ENCODE measurements around the gene TBATA. TPM values are rescaled to one million over a fixed set of nuclear protein-coding genes. Genes with fewer than 3 reads are reported as not detected.

TBATA gene
- total RNA-seq, 1 experiment from 2014 or later: not detected

DNA sequence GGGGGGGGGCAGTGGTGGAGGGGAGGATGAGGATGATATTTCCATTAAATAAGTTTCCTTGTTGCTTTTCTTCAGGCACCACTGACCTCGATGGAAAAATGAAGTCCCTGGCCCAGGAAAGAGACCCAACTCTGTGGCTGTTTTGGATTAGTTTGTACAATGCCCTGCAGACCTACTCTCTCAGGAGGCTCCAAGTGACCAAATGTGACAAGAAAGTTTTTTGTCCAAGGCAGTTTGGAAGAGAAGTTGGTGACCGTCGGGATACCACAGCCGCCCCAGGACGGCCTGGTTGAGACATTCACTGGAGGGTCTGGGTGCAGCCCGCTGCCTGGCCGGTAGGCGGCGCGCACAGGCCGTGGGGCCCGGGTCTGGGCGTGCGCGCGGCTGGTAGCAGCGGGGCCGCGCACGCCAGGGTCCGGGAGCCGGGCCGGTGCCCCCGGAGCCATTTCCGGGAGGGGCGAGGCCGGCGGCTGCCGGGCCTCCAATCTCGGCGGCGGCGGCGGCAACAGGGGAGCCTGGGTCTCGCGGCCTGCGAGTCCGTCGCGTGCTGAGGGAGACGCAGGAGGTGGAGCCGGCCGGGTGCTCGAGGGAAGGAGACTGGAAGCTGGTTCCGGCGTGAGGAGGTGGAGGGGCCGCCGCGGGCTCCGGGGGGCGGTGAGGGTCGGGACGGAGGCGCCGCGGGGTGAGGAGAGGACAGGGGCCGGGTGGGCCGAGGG is 30.5 kb upstream of the TBATA start, which contains the start of gene SGPL1:
Gene SGPL1, plus strand, starts transcription at position 445 of the 716 bp plus-strand sequence. CDS start 906 bp downstream, outside the sequence.
- H3K27me3 ChIP-seq (ENCODE audit: control insufficient read depth, insufficient read depth, low read length): no peaks in the 10 kb centered on the region
- H3K4me3 ChIP-seq (ENCODE audit: insufficient read depth, low read depth, low read length): peak within 1 kb of the TSS; percentile 83
- peak; percentile 99 for DNase-seq
- peaks cover 3% of the 10 kb centered on the region for H3K36me3 ChIP-seq (replicated peaks; ENCODE audit: control insufficient read depth, insufficient read depth, low read length)

GRCh38 chr10:70814126-70814525 is 28.9 kb upstream of the TBATA start:
- H3K27me3 ChIP-seq (ENCODE audit: control insufficient read depth, insufficient read depth, low read length): no peaks in the 10 kb centered on the region
- DNase-seq: no peak
- peaks cover 3% of the 10 kb centered on the region for H3K36me3 ChIP-seq (replicated peaks; ENCODE audit: control insufficient read depth, insufficient read depth, low read length)
- H3K4me3 ChIP-seq (ENCODE audit: insufficient read depth, low read depth, low read length): no peak overlapping the region

DNA sequence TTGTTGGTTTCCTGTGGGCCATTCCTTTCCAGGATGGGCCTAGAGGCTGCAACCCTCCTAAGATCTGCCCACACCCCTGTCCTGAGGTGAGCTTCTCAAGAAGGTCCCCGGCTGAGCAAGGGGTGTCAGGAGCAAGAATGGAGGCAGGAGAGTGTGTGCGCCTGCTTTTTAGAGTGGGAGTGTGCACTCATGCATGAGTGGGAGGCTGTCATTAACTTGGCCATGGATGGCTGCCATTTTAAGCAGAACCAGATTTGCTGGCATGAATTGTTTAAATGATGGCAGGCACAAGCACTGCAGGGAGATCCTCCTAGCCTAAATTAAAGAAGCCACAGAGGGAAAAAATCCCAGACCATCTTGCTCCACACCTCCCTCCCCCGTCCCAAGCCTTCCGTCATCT is 27.6 kb upstream of the TBATA start:
- H3K36me3 ChIP-seq (replicated peaks; ENCODE audit: control insufficient read depth, insufficient read depth, low read length): peaks cover 1% of the 10 kb centered on the region; the same call in 1 of the 2 replicates

DNA sequence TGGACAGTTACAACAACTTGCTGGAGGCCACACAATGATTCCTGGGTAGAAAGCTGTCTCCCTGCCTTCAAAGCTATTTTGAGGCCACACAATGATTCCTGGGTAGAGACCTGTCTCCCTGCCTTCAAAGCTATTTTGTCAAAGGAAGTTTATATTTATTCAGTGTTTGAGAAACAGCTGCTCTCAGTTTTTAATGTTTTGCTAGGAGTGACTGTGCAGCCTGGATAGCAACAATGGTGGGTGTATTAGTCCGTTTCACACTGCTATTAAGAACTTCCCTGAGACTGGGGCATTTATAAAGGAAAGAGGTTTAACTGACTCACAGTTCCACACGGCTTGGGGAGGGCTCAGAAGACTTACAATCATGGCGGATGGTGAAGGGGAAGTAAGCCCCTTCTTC is 26.7 kb upstream of the TBATA start:
- Histone ChIP-seq H3K36me3 (replicated peaks; ENCODE audit: control insufficient read depth, insufficient read depth, low read length) (no peaks in the 10 kb centered on the region), H3K4me3 (ENCODE audit: insufficient read depth, low read depth, low read length) (no peak overlapping the region), H3K27me3 (ENCODE audit: control insufficient read depth, insufficient read depth, low read length) (no peaks in the 10 kb centered on the region)
- DNase-seq: no peak

More for the DNA sequence above, 27.6 kb upstream of the TBATA start:
- no peak for DNase-seq
- Histone ChIP-seq H3K27me3 (ENCODE audit: control insufficient read depth, insufficient read depth, low read length) (no peaks in the 10 kb centered on the region), H3K4me3 (ENCODE audit: insufficient read depth, low read depth, low read length) (no peak overlapping the region)

DNA sequence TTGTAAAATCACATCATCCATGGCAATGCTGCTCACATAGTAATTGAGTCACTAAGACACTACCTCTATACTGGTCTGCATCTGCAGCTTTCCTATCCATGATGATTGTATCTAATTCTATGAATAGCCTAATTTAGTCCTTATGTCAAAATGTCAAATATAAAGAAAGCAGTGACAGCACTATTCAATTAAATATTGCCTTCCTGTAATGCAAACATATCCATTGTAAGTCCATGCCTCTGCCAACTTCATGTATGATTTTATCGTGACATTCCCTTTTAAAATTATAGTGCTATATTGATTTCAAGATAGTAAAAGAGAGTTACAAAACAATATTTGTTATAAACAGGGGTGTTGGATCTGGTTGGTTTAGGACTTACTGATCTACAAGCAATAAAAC is 25.8 kb upstream of the TBATA start:
- H3K4me3 ChIP-seq (ENCODE audit: insufficient read depth, low read depth, low read length): no peak overlapping the region
- no peaks in the 10 kb centered on the region for H3K36me3 ChIP-seq (replicated peaks; ENCODE audit: control insufficient read depth, insufficient read depth, low read length)
- DNase-seq: no peak
- H3K27me3 ChIP-seq (ENCODE audit: control insufficient read depth, insufficient read depth, low read length): no peaks in the 10 kb centered on the region

GRCh38 chr10:70809726-70810125 is 24.5 kb upstream of the TBATA start:
- H3K27me3 ChIP-seq (ENCODE audit: control insufficient read depth, insufficient read depth, low read length): no peaks in the 10 kb centered on the region
- H3K4me3 ChIP-seq (ENCODE audit: insufficient read depth, low read depth, low read length): no peak overlapping the region
- H3K36me3 ChIP-seq (replicated peaks; ENCODE audit: control insufficient read depth, insufficient read depth, low read length): no peaks in the 10 kb centered on the region
- DNase-seq: no peak

- DNase-seq: no peak
- Histone ChIP-seq H3K36me3 (replicated peaks; ENCODE audit: control insufficient read depth, insufficient read depth, low read length) (no peaks in the 10 kb centered on the region), H3K4me3 (ENCODE audit: insufficient read depth, low read depth, low read length) (no peak overlapping the region), H3K27me3 (ENCODE audit: control insufficient read depth, insufficient read depth, low read length) (no peaks in the 10 kb centered on the region)
Measured at GRCh38 chr10:70809011-70809611, 23.9 kb upstream of the TBATA start.

DNA sequence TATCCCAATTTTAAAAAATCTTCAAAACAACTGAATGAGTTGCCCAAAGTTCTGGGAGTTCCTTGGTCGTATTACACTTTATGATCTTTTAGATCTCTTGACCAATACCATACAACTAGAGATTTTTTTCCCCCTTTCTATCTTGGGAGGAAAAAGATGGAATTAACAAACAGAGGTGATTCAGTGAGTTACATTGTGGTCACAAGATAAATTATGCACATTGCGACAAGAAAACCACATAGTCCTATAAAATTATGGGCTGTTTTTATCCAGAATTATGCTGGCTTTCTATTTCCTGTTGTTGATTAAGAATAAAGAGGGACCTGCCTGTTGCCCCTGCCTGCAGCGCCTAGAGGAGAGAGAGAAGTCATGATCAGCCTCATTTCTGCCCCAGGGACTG is 22.4 kb upstream of the TBATA start:
- Histone ChIP-seq H3K4me3 (ENCODE audit: insufficient read depth, low read depth, low read length) (no peak overlapping the region), H3K36me3 (replicated peaks; ENCODE audit: control insufficient read depth, insufficient read depth, low read length) (no peaks in the 10 kb centered on the region), H3K27me3 (ENCODE audit: control insufficient read depth, insufficient read depth, low read length) (no peaks in the 10 kb centered on the region)
- no peak for DNase-seq

DNA sequence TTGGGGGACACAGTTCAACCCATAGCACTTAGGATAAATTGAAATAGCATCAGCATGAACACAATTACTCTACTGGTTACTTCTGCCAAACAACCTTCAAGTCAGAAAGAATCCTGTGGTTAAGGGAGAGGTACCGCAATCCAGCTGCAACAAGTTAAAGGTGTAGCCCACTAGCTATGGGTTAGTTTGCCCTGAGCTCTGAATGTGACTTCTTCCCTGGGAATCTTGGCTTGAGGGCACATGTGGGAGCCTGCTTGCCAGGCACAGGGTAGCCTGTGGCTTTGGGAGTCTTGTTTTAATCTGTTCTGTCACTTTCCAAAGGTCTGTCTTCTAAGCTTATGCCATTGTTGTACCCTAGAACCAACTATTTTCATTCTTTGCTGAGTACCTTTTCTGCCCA is 21.7 kb upstream of the TBATA start:
- no peaks in the 10 kb centered on the region for H3K36me3 ChIP-seq (replicated peaks; ENCODE audit: control insufficient read depth, insufficient read depth, low read length)
- no peak overlapping the region for H3K4me3 ChIP-seq (ENCODE audit: insufficient read depth, low read depth, low read length)
- H3K27me3 ChIP-seq (ENCODE audit: control insufficient read depth, insufficient read depth, low read length): no peaks in the 10 kb centered on the region
- no peak for DNase-seq

DNA sequence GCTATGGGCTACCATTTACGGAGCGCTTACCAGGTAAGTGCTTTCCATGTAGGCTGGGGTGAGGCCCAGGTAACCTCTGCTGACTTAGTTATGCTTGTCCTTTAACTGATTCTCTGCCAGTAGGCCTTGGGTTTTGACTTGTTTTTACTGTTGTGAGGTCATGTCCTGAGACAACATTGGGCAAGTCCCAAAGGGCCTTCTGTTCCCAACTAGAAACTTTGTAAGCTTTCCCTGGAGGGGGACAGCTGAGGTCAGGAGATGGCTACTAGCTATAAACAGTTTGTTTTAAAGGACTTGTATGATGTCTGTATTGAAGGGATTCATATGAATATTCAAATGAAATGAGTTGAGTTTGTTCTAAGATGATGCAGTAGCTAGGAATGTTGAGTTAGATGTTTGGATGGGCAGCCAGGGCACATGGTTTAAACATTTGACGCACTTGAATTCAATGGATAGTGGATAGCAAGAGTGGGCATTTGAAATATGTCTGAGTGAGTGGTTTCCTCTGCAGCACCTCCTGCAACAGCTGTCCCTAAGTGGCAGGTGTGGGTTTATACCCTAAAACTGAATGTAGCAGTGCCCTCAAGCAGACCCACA is 20.5 kb upstream of the TBATA start:
- no peak overlapping the region for H3K4me3 ChIP-seq (ENCODE audit: insufficient read depth, low read depth, low read length)
- H3K36me3 ChIP-seq (replicated peaks; ENCODE audit: control insufficient read depth, insufficient read depth, low read length): no peaks in the 10 kb centered on the region
- H3K27me3 ChIP-seq (ENCODE audit: control insufficient read depth, insufficient read depth, low read length): no peaks in the 10 kb centered on the region
- no peak for DNase-seq

GRCh38 chr10:70804421-70804808 is 19.2 kb upstream of the TBATA start:
- Histone ChIP-seq H3K27me3 (ENCODE audit: control insufficient read depth, insufficient read depth, low read length) (no peaks in the 10 kb centered on the region), H3K4me3 (ENCODE audit: insufficient read depth, low read depth, low read length) (no peak overlapping the region), H3K36me3 (replicated peaks; ENCODE audit: control insufficient read depth, insufficient read depth, low read length) (no peaks in the 10 kb centered on the region)
- no peak for DNase-seq

DNA sequence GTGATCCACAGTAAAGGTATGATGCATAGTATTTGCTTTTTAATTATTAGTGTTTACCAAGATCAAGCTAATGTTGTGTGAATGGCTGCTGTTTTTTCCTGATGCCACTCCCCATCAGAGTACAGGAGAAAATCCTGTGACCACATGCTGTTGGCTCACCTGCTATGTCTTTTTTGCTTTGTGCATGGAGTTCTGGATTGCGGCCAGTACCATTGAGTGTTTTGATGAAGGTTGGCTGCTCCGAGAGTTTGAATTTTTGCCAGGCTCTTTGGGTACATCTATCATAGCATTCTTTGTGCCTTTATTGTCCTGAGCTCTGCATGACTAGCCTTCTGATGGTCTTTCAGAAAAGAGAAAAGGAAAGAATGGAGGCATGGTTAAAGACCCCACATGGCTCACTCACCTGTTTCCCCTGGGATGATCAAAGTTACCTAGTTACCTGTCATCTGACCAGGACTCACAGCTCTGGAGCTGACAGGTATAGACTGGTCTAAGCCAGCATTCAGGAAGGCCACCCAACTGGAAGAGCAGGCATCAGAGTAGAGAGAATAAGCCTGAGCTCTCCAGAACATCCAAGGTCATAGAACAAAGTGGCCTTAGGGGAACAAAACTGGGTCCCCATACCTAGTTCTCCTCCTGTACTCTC is 18.7 kb upstream of the TBATA start:
- Histone ChIP-seq H3K36me3 (replicated peaks; ENCODE audit: control insufficient read depth, insufficient read depth, low read length) (no peaks in the 10 kb centered on the region), H3K27me3 (ENCODE audit: control insufficient read depth, insufficient read depth, low read length) (no peaks in the 10 kb centered on the region)
- DNase-seq: no peak

GRCh38 chr10:70801854-70802253 is 16.7 kb upstream of the TBATA start:
- H3K36me3 ChIP-seq (replicated peaks; ENCODE audit: control insufficient read depth, insufficient read depth, low read length): no peaks in the 10 kb centered on the region
- no peak for DNase-seq

More for the DNA sequence above, 18.7 kb upstream of the TBATA start:
- H3K4me3 ChIP-seq (ENCODE audit: insufficient read depth, low read depth, low read length): no peak overlapping the region

GRCh38 chr10:70799124-70799523 is 13.9 kb upstream of the TBATA start:
- no peak for DNase-seq
- Histone ChIP-seq H3K4me3 (ENCODE audit: insufficient read depth, low read depth, low read length) (no peak overlapping the region), H3K27me3 (ENCODE audit: control insufficient read depth, insufficient read depth, low read length) (no peaks in the 10 kb centered on the region), H3K36me3 (replicated peaks; ENCODE audit: control insufficient read depth, insufficient read depth, low read length) (no peaks in the 10 kb centered on the region)

More at GRCh38 chr10:70801854-70802253, 16.7 kb upstream of the TBATA start:
- H3K4me3 ChIP-seq (ENCODE audit: insufficient read depth, low read depth, low read length): no peak overlapping the region
- no peaks in the 10 kb centered on the region for H3K27me3 ChIP-seq (ENCODE audit: control insufficient read depth, insufficient read depth, low read length)

- no peak for DNase-seq
- no peaks in the 10 kb centered on the region for H3K27me3 ChIP-seq (ENCODE audit: control insufficient read depth, insufficient read depth, low read length)
- H3K36me3 ChIP-seq (replicated peaks; ENCODE audit: control insufficient read depth, insufficient read depth, low read length): no peaks in the 10 kb centered on the region
- no peak overlapping the region for H3K4me3 ChIP-seq (ENCODE audit: insufficient read depth, low read depth, low read length)
Measured at GRCh38 chr10:70797840-70798239, 12.7 kb upstream of the TBATA start.
